OCI-LY3 (cell line): ENCODE data around the gene ACAP2.

Experiments
- H2AFZ ChIP-seq: fragments of 200-600, 300-600 bp; shearing (Covaris generic); 2 replicates; pipeline ENCODE4 v1.6.0; 2014; ENCODE audit warnings: antibody characterized with exemption, low read depth, low read length
- H3K27ac ChIP-seq: fragments of 200-600, 300-600 bp; sonication (generic); 2 replicates; pipeline ENCODE4 v1.5.1; 2014; ENCODE audit warnings: mild to moderate bottlenecking, low read length, moderate library complexity, mixed read lengths
- H3K27me3 ChIP-seq: fragments of 200-600, 300-600 bp; sonication (generic); 2 replicates; pipeline ENCODE4 v1.6.1; 2014; ENCODE audit warnings: low read depth, low read length, mixed read lengths
- H3K36me3 ChIP-seq: fragments of 200-600, 300-600 bp; sonication (generic); replicated peaks from 2 replicates; pipeline ENCODE3; 2014; ENCODE audit warnings: low read depth, low read length, mixed read lengths
- H3K4me1 ChIP-seq: fragments of 300-600, 200-600 bp; sonication (generic); 2 replicates; pipeline ENCODE4 v1.6.1; 2014; ENCODE audit warnings: low read length, mixed read lengths
- H3K4me2 ChIP-seq: fragments of 200-600, 300-600 bp; sonication (generic); 2 replicates; pipeline ENCODE4 v1.6.1; 2014; ENCODE audit warnings: low read length, mixed read lengths
- H3K4me3 ChIP-seq: fragments of 300-600, 200-600 bp; sonication (generic); 2 replicates; pipeline ENCODE4 v1.5.1; 2014; ENCODE audit warnings: antibody characterized with exemption, mild to moderate bottlenecking, low read length, moderate library complexity
- H3K79me2 ChIP-seq: fragments of 300-600, 200-600 bp; shearing (Covaris generic); 2 replicates; pipeline ENCODE4 v1.6.1; 2014; ENCODE audit warnings: mild to moderate bottlenecking, low read length, mixed read lengths
- H3K9ac ChIP-seq: fragments of 300-600, 200-600 bp; shearing (Covaris generic); 2 replicates; pipeline ENCODE4 v1.6.0; 2014; ENCODE audit warnings: mild to moderate bottlenecking, low read length, moderate library complexity
- H3K9me3 ChIP-seq: fragments of 200-600, 300-600 bp; shearing (Covaris generic); 2 replicates; pipeline ENCODE4 v1.6.1; 2014; ENCODE audit warnings: low read length, mixed read lengths; ENCODE audit not compliant: insufficient read depth
- H4K20me1 ChIP-seq: fragments of 200-600, 300-600 bp; sonication (generic); 2 replicates; pipeline ENCODE4 v1.6.1; 2016; ENCODE audit warnings: low read length, mixed read lengths; ENCODE audit not compliant: insufficient read depth
- CTCF ChIP-seq: fragments of 200-600, 300-600 bp; sonication (generic); IDR thresholded peaks from 2 replicates; pipeline ENCODE4 v1.5.1; 2014; ENCODE audit warnings: antibody characterized with exemption, low read length, low read depth
- EZH2phosphoT487 ChIP-seq: fragments of 200-600 bp; shearing (Covaris generic); IDR thresholded peaks from 2 replicates; pipeline ENCODE4 v1.6.1; 2018; ENCODE audit warnings: antibody characterized with exemption, mixed run types, low read depth

ACAP2 gene

DNA sequence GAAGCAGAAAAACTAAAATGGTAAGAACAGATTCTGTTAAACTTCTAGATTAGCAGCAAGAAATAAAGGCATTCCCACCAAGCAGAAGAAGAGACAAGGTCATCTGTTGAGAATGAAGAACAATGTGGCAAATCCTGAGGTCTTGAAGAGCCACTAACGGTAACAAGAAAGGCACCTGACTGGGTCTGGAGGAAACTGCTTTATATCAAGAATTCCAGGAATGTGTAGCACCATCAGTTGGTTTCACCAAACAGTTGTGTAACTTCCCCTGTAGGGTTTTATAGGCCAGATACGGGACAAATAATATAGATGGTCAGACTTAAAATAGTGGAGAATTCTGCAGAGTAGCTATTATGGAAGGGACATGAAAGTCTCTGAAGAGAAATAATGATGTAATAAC, 57.3 kb downstream of the ACAP2 start:
- Histone ChIP-seq H3K79me2 (no peaks in the 10 kb centered on the region), H3K27me3 (no peaks in the 10 kb centered on the region), H4K20me1 (0 out of 2 replicates have a peak, but pooled peaks cover 4% of the 10 kb centered on the region), H3K9me3 (no peaks in the 10 kb centered on the region), H3K27ac (no peak overlapping the region), H3K4me3 (no peak overlapping the region), H2AFZ (no peak overlapping the region), H3K9ac (no peak overlapping the region), H3K4me1 (no peaks in the 10 kb centered on the region), H3K36me3 (no peaks in the 10 kb centered on the region), H3K4me2 (no peak overlapping the region)
- no peak for TF ChIP-seq EZH2phosphoT487
- TF ChIP-seq CTCF = no peak

DNA sequence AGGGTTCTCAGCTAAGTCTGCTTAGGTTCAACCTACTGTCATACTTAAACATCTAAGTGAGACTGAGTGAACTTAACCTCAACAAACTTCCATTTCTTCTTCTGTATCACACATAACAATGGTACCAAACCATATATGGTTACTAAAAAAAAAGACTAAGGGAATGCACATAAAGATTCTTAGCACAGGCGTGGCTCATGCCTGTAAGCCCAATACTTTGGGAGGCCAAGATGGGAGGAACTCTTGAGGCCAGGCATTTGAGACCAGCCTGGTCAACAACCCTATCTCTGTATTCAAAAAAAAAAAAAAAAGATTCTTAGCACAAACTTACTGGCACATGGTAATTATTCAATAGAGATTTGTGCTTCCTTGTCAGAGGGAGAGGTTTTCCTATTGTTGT, 57.9 kb downstream of the ACAP2 start:
- TF ChIP-seq CTCF = no peak

DNA sequence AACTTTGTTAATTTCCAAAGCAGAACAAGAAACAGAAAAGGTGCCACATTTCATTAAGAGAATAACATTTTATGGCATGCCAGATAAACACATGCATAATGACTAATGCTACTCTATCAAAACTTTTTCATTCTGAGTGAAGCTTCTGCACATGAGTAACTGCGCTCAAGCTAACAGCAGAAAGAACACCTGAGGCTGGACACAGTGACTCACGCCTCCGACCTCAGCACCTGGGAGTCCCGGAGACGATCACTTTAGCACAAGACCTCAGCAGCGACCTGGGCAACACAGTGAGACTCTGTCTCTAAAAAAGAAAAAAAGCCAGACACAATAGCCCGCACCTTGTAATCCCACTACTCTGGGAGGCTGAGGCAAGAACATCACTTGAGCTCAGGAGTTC, 70.6 kb downstream of the ACAP2 start:
- H3K4me1 ChIP-seq = no peaks in the 10 kb centered on the region
- H4K20me1 ChIP-seq = no peaks in the 10 kb centered on the region
- no peaks in the 10 kb centered on the region for H3K36me3 ChIP-seq
- H3K79me2 ChIP-seq = no peaks in the 10 kb centered on the region
- H3K9ac ChIP-seq = no peak overlapping the region
- no peak overlapping the region for H3K4me2 ChIP-seq
- TF ChIP-seq CTCF (no peak), EZH2phosphoT487 (no peak)
- H3K27ac ChIP-seq = no peak overlapping the region
- no peaks in the 10 kb centered on the region for H3K9me3 ChIP-seq
- no peak overlapping the region for H3K4me3 ChIP-seq
- no peaks in the 10 kb centered on the region for H3K27me3 ChIP-seq
- H2AFZ ChIP-seq = no peak overlapping the region

More for the DNA sequence above, 57.9 kb downstream of the ACAP2 start:
- H4K20me1 ChIP-seq = 0 out of 2 replicates have a peak, but pooled peaks cover 4% of the 10 kb centered on the region
- H3K4me3 ChIP-seq = no peak overlapping the region
- no peak overlapping the region for H2AFZ ChIP-seq
- no peaks in the 10 kb centered on the region for H3K79me2 ChIP-seq
- H3K4me2 ChIP-seq = no peak overlapping the region
- no peaks in the 10 kb centered on the region for H3K9me3 ChIP-seq
- H3K9ac ChIP-seq = no peak overlapping the region
- H3K4me1 ChIP-seq = no peaks in the 10 kb centered on the region
- no peaks in the 10 kb centered on the region for H3K27me3 ChIP-seq
- H3K36me3 ChIP-seq = no peaks in the 10 kb centered on the region
- no peak overlapping the region for H3K27ac ChIP-seq

DNA sequence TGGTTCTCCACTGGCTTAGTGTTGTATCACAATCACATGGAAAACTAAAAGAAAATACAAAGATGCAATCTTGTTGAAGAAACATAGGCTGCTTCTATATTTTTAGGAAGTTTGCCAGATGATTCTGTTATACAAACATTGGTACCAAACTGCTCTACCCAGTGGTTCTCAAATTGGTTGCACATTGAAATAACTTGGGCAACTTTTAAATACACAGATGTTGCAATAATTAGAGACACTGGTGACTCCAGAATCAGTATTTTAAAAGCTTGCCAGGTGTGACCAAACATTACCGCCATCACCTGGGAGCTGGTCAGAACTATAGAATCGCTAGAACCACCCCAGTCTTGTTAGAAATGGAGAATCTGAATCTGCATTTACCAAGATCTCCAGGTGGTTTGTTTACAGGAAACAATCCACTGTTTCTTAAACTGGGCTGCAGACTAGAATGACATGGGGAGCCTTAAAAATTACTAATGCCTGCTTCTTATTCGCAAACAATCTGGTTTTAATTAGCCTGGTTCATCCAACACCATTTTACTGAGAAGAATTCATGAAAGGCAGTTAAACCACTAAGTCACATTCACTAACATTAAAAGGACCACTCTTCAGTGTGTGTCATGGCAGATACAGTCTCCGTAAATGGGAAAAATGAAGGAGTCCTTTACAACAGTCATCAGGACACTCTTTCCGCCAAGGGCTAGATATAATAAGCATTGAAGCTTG, 76.5 kb downstream of the ACAP2 start:
- Histone ChIP-seq H3K4me1 (no peaks in the 10 kb centered on the region), H2AFZ (no peak overlapping the region), H3K4me2 (no peak overlapping the region), H3K9ac (no peak overlapping the region), H3K27me3 (no peaks in the 10 kb centered on the region), H3K27ac (no peak overlapping the region), H3K4me3 (no peak overlapping the region), H4K20me1 (no peaks in the 10 kb centered on the region), H3K36me3 (no peaks in the 10 kb centered on the region), H3K9me3 (no peaks in the 10 kb centered on the region), H3K79me2 (no peaks in the 10 kb centered on the region)
- TF ChIP-seq EZH2phosphoT487 (no peak), CTCF (no peak)
